GM23338 (cell line): Measurements from ENCODE around the gene GLUL. TPM values are rescaled to one million over a fixed set of nuclear protein-coding genes. Genes with fewer than 3 reads are reported as not detected.

Experiments used
- ATAC-seq: fragments of 200-7000 bp; cut with Tn5 transposase; 3 replicates; pipeline ENCODE4 v1.9.1; 2020
- DNase-seq: peaks from one replicate; pipeline ENCODE4 v3.0.0-alpha.2; 2015; ENCODE audit warnings: low spot score
- H2AFZ ChIP-seq: fragments of 200-600 bp; sonication (generic); 2 replicates; pipeline ENCODE4 v1.8.0; 2016; ENCODE audit warnings: antibody characterized with exemption, mild to moderate bottlenecking, moderate library complexity
- H3F3A ChIP-seq: fragments of 200-600 bp; sonication (generic); replicated peaks from 2 replicates; pipeline ENCODE4 v1.8.0; 2017; ENCODE audit warnings: antibody characterized with exemption, mixed run types, low read depth
- H3K27ac ChIP-seq: fragments of 200-600 bp; sonication (generic); 2 replicates; pipeline ENCODE4 v1.6.1; 2016; ENCODE audit warnings: low read depth
- H3K27me3 ChIP-seq: fragments of 200-600 bp; sonication (generic); 2 replicates; pipeline ENCODE4 v1.8.0; 2016; ENCODE audit warnings: mild to moderate bottlenecking, mixed run types, moderate library complexity; ENCODE audit not compliant: insufficient read depth
- H3K36me3 ChIP-seq: fragments of 200-600 bp; sonication (generic); 2 replicates; pipeline ENCODE4 v1.8.0; 2016; ENCODE audit warnings: mild to moderate bottlenecking; ENCODE audit not compliant: insufficient read depth
- H3K4me1 ChIP-seq: fragments of 200-600 bp; sonication (generic); 2 replicates; pipeline ENCODE4 v1.8.0; 2016; ENCODE audit warnings: mild to moderate bottlenecking, moderate library complexity; ENCODE audit not compliant: insufficient read depth
- H3K4me2 ChIP-seq: fragments of 200-600 bp; sonication (generic); 2 replicates; pipeline ENCODE4 v1.7.1; 2017; ENCODE audit warnings: mixed run types
- H3K4me3 ChIP-seq: fragments of 200-600 bp; sonication (generic); 2 replicates; pipeline ENCODE4 v1.6.1; 2016; ENCODE audit warnings: mixed run types
- H3K79me2 ChIP-seq: fragments of 200-600 bp; sonication (generic); replicated peaks from 2 replicates; pipeline ENCODE4 v1.8.0; 2017; ENCODE audit warnings: mild to moderate bottlenecking; ENCODE audit not compliant: insufficient read depth
- H3K9me2 ChIP-seq: fragments of 200-600 bp; sonication (generic); 2 replicates; pipeline ENCODE4 v1.8.0; 2017; ENCODE audit not compliant: insufficient read depth
- H4K20me1 ChIP-seq: fragments of 200-600 bp; sonication (generic); replicated peaks from 2 replicates; pipeline ENCODE4 v1.8.0; 2017; ENCODE audit warnings: mild to moderate bottlenecking; ENCODE audit not compliant: insufficient read depth
- H3K27ac Mint-ChIP-seq: 2 replicates; pipeline ENCODE4 v1.8.0; 2020; ENCODE audit warnings: inconsistent platforms, mild to moderate bottlenecking, moderate library complexity, mixed read lengths
- H3K27me3 Mint-ChIP-seq: 3 replicates; pipeline ENCODE4 v1.8.0; 2022; ENCODE audit warnings: low read depth, mild to moderate bottlenecking, moderate library complexity, mixed read lengths, inconsistent platforms; ENCODE audit not compliant: insufficient read depth, poor library complexity
- H3K36me3 Mint-ChIP-seq: 3 replicates; pipeline ENCODE4 v1.8.0; 2021; ENCODE audit warnings: low read depth, mild to moderate bottlenecking, inconsistent platforms, moderate library complexity, mixed read lengths
- H3K4me1 Mint-ChIP-seq: 3 replicates; pipeline ENCODE4 v1.8.0; 2020; ENCODE audit warnings: mild to moderate bottlenecking, inconsistent platforms, mixed read lengths
- H3K4me3 Mint-ChIP-seq: 3 replicates; pipeline ENCODE4 v1.8.0; 2021; ENCODE audit warnings: moderate library complexity, mild to moderate bottlenecking, inconsistent platforms, mixed read lengths
- H3K9me3 Mint-ChIP-seq: 3 replicates; pipeline ENCODE4 v1.8.0; 2020; ENCODE audit warnings: moderate library complexity, mild to moderate bottlenecking, inconsistent platforms, mixed read lengths
- NANOG ChIP-seq: IDR thresholded peaks from 2 replicates; pipeline ENCODE4 v1.6.1; 2016; ENCODE audit warnings: antibody characterized with exemption, borderline replicate concordance
- REST ChIP-seq: IDR thresholded peaks from one replicate; pipeline ENCODE4 v1.6.1; 2018; ENCODE audit warnings: antibody characterized with exemption; ENCODE audit not compliant: unreplicated experiment
- STAT1 ChIP-seq: IDR thresholded peaks from one replicate; pipeline ENCODE4 v1.6.1; 2016; ENCODE audit warnings: antibody characterized with exemption; ENCODE audit not compliant: unreplicated experiment
- ZNF331 ChIP-seq: fragments of 250-450 bp; sonication (Bioruptor Pico); IDR thresholded peaks from 2 replicates; pipeline ENCODE4 v1.5.0; 2020; ENCODE audit warnings: low read depth, mild to moderate bottlenecking, moderate library complexity
- ZNF462 ChIP-seq: fragments of 250-450 bp; sonication (Bioruptor Pico); IDR thresholded peaks from 2 replicates; pipeline ENCODE4 v1.5.0; 2020; ENCODE audit warnings: mild to moderate bottlenecking, moderate library complexity
- polyA plus RNA-seq: library from polyadenylated mRNA; unstranded; fragments of >200 nt; fragmentation: Nextera tagmentation; extraction: Ambion mirVana; gene quantifications from 2 replicates; pipeline ENCODE4 v1.2.1, GENCODE V29; 2016
- total RNA-seq: library from RNA; depleted of rRNA; stranded (reverse); fragments of >200 nt; shearing (Covaris generic); gene quantifications from 2 replicates; pipeline ENCODE4 v1.2.3, GENCODE V29; 2014

The GLUL gene
- total and polyA plus RNA-seq, 2 experiments from 2014 or later = 254 to 356 TPM

GRCh38 chr1:182406012-182406411 is 14.4 kb upstream of the GLUL start (continued):
- TF ChIP-seq ZNF462 (CRISPR knock-in tag) = no peak
- no peak for TF ChIP-seq ZNF331
- no peak for TF ChIP-seq NANOG
- TF ChIP-seq REST = no peak

- Histone ChIP-seq H3K36me3 (no peaks in the 10 kb centered on the region), H2AFZ (no peak overlapping the region), H3K27me3 (no peaks in the 10 kb centered on the region), H3K4me1 (no peaks in the 10 kb centered on the region), H4K20me1 (no peaks in the 10 kb centered on the region), H3F3A (no peaks in the 10 kb centered on the region), H3K27ac (no peak overlapping the region), H3K9me2 (no peaks in the 10 kb centered on the region), H3K4me3 (no peak overlapping the region), H3K4me2 (no peak overlapping the region), H3K79me2 (no peaks in the 10 kb centered on the region)
- ATAC-seq (no peak), DNase-seq (no peak)
- Mint-ChIP-seq H3K27me3 (peaks cover under 1% of the 10 kb centered on the region), H3K4me3 (no peak overlapping the region), H3K9me3 (no peaks in the 10 kb centered on the region), H3K36me3 (no peaks in the 10 kb centered on the region), H3K27ac (no peak overlapping the region), H3K4me1 (peaks cover 6% of the 10 kb centered on the region; the same call in 2 of the 3 replicates)
- no peak for TF ChIP-seq STAT1
- no peak for TF ChIP-seq NANOG
- TF ChIP-seq ZNF331 = no peak
These were observed 14.0 kb upstream of the GLUL start for GRCh38 chr1:182405578-182405977.
